ENCODE measurements around the gene MCF2L2.
"Not testable (repeated sequence)": the region's sequence is repeated elsewhere in the genome, so short reads cannot be mapped to it uniquely, and the experiment has no call there.

Gene MCF2L2

GRCh38 chr3:183443395-183444385 is 15.3 kb upstream of the MCF2L2 start:
- no peak for DNase-seq

GRCh38 chr3:183442994-183443393 is 14.6 kb upstream of the MCF2L2 start:
- no peak for DNase-seq

GRCh38 chr3:183440521-183440920 is 12.1 kb upstream of the MCF2L2 start:
- DNase-seq: not testable (repeated sequence)

- DNase-seq: no peak
Observed at GRCh38 chr3:183439515-183439914, 11.1 kb upstream of the MCF2L2 start.

GRCh38 chr3:183438735-183439134 is 10.3 kb upstream of the MCF2L2 start:
- DNase-seq: no peak

- no peak for DNase-seq
Observed at GRCh38 chr3:183437666-183438564, 9.5 kb upstream of the MCF2L2 start.

- DNase-seq: no peak
Observed at GRCh38 chr3:183437061-183437460, 8.6 kb upstream of the MCF2L2 start.

- no peak for DNase-seq
Observed at GRCh38 chr3:183435661-183436060, 7.2 kb upstream of the MCF2L2 start.

- DNase-seq: no peak
Observed at GRCh38 chr3:183434992-183435391, 6.6 kb upstream of the MCF2L2 start.

GRCh38 chr3:183434503-183434902 is 6.1 kb upstream of the MCF2L2 start:
- DNase-seq: no peak

GRCh38 chr3:183430325-183430957 is 2.0 kb upstream of the MCF2L2 start:
- no peak for DNase-seq

GRCh38 chr3:183427876-183428446 is 458 bp downstream of the MCF2L2 start:
- DNase-seq: peak; percentile 36

- no peak for DNase-seq
Observed at GRCh38 chr3:183427196-183427875, 1.1 kb downstream of the MCF2L2 start.

GRCh38 chr3:183418807-183419206 is 9.6 kb downstream of the MCF2L2 start:
- DNase-seq: not testable (repeated sequence)

- DNase-seq: no peak
Observed at GRCh38 chr3:183411216-183411922, 17.1 kb downstream of the MCF2L2 start.

- DNase-seq: no peak
Observed at GRCh38 chr3:183410759-183411158, 17.7 kb downstream of the MCF2L2 start.

- DNase-seq: no peak
Observed at GRCh38 chr3:183410280-183410679, 18.1 kb downstream of the MCF2L2 start.

- DNase-seq: no peak
Observed at GRCh38 chr3:183409219-183409618, 19.2 kb downstream of the MCF2L2 start.

GRCh38 chr3:183401678-183402077 is 26.7 kb downstream of the MCF2L2 start:
- no peak for DNase-seq

- DNase-seq: no peak
Observed at GRCh38 chr3:183400352-183400751, 28.1 kb downstream of the MCF2L2 start.

- no peak for DNase-seq
Observed at GRCh38 chr3:183396662-183397391, 31.6 kb downstream of the MCF2L2 start.

All from stimulated activated CD4-positive, alpha-beta T cell treated with anti-CD3 and anti-CD28 coated beads, Interleukin-4, amount 100 ng/mL, for 1 hour (primary cell).